Measurements from ENCODE around the gene C1GALT1.

DNA sequence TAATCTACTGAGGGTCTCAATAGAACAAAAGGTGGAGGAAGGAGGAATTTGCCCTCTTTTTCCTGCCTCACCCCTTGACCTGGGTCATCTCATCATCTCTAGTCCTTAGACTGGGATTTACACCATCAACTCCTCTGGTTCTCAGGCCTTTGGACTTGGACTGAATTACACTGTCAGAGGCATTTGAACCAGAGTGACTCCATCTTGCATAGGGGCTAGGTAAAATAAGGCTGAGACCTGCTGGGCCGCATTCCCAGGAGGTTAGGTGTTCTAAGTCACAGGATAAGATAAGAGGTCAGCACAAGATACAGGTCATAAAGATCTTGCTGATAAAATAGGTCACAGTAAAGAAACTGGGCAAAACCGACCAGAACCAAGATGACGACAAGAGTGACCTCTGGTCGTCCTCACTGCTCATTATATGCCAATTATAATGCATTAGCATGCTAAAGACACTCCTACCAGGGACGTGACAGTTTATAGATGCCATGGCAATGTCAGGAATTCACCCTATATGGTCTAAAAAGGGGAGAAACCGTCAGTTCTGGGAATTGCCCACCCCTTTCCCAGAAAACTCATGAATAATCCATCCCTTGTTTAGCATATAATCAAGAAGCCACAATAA is 84.0 kb downstream of the C1GALT1 start:
- TF ChIP-seq, protein P1, sequence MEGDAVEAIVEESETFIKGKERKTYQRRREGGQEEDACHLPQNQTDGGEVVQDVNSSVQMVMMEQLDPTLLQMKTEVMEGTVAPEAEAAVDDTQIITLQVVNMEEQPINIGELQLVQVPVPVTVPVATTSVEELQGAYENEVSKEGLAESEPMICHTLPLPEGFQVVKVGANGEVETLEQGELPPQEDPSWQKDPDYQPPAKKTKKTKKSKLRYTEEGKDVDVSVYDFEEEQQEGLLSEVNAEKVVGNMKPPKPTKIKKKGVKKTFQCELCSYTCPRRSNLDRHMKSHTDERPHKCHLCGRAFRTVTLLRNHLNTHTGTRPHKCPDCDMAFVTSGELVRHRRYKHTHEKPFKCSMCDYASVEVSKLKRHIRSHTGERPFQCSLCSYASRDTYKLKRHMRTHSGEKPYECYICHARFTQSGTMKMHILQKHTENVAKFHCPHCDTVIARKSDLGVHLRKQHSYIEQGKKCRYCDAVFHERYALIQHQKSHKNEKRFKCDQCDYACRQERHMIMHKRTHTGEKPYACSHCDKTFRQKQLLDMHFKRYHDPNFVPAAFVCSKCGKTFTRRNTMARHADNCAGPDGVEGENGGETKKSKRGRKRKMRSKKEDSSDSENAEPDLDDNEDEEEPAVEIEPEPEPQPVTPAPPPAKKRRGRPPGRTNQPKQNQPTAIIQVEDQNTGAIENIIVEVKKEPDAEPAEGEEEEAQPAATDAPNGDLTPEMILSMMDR (IDR thresholded peaks at IDR 0.05) = no peak
- no peak for TF ChIP-seq POLR2A (IDR thresholded peaks at IDR 0.05)
